ENCODE data around the gene SEC23IP.
"Not testable (repeated sequence)": the region's sequence is repeated elsewhere in the genome, so short reads cannot be mapped to it uniquely, and the experiment has no call there.

Gene SEC23IP

DNA sequence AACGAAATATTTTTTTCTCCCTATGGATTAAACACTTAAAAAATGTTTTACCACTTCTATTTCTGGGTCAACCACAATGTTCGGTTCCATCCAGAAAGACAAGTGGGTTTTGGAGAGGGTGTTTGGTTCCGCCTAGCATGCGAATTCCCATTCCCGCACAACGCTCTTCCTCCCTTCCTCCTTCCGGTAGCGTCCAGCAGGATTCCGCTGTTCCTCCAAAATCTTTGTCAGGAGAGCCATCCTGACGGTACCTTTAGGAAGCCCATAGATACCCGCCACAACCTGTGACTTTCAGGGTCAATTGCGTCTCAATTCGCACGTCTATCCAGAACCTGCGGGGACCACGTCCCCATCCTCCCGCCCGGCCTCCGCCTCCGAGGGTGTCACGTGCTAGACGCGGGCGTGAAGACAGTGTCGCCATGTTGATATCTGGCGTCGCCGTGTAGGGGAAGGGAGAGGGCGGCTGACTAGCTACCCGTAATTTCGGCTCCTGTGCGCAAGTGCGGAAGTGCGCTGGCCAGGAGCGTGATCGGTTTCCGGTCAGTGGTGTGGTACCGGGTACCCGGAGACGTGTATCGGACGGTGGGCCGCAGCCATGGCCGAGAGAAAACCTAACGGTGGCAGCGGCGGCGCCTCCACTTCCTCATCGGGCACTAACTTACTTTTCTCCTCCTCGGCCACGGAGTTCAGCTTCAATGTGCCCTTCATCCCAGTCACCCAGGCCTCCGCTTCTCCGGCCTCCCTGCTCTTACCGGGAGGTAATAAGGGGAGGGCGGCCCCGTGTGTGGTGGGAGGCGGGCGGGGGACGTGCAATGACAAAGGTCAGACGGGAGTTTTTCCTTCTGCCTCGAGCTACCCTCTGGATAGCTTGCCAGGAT is at the start of gene SEC23IP:
TSS of gene SEC23IP (plus strand) at position 543 of the 878 bp plus-strand sequence. CDS start at position 596, 53 bp downstream.
- peak; percentile 86 for DNase-seq

DNA sequence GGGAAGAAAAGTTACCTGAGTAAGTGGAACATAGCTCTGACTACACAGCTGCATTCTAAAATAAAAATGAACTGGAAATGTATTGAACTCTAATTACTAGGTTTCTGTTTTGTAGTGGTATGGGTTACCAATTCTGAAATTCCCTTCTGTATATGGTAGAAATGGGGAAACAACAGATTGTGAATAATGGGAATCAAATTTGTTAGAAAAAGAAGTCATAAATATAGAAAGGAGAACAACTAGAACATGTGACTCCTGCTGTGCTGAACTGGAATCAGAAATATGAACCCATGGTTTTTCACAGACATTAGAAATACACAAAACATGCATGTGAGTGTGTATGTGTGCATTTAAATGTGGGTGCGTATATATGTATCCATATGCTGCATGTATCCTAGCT is 46.9 kb upstream of the SEC23IP start:
- no peak for DNase-seq

DNA sequence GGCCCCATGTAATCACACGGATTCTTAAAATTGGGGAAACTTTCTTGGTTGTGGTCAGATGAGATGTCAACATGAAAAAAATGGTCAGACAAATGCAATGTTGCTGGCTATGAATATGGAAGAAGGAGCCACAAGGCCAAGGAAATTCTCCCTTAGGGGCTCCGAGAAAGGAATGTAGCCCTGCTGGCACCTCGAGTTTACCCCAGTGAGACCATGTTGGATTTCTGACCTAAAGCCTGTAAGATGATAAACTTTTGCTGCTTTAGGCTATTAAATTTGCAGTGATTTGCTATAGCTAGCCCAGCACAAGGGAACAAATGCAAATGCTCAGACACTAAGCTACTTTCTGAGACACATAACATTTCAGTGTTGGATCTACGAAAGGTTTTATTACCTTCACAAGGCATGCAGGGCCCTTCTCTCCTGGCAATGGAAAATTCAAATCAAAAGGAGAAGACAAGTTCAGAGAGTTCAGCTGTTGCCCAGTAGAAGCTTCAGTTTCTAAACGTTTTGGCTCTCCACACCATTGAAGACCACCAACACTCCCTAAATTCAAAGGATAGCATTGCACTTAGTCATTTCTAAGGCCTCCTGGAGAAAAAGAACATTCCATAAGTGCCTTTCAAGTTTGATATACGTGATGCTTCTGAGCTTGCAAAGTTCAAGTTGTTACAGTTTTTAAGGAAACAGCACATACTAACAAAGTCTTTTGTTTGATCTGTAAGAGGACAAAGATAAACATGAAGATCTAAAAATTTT is 43.3 kb upstream of the SEC23IP start:
- peak; percentile 73 for DNase-seq

DNA sequence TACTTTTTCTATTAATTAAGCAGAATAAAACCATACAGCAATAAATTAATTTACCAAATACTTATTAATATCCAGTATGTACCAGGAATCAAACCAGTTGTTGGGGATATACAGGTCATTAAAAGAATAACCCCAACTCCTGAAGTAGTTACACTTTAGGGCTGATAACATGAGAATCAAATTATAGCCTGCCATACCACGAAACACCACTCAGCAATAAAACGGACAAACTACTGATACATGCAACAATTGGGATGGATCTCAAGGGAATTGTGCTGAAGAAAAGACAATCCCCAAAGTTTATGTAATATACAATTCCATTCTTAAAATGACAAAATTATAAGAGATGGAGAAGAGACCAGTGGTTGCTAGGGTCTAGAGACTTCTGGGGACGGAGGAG is 42.6 kb upstream of the SEC23IP start:
- DNase-seq = no peak

DNA sequence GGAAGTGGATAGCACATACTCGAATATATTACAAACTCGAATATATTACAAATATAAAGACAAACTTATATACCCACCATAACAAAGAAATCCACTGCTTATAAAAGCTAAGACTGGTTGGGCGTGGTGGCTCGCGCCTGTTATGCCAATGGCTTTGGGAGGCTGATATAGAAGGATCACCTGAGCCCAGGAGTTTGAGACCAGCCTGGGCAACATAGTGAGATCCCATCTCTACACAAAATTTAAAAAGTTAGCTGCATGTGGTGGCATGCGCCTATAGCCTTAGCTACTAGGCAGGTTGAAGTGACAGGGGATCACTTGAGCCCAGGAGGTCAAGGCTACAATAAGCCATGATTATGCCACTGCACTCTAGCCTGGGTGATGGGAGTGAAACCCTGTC is 40.3 kb upstream of the SEC23IP start:
- DNase-seq = no peak

DNA sequence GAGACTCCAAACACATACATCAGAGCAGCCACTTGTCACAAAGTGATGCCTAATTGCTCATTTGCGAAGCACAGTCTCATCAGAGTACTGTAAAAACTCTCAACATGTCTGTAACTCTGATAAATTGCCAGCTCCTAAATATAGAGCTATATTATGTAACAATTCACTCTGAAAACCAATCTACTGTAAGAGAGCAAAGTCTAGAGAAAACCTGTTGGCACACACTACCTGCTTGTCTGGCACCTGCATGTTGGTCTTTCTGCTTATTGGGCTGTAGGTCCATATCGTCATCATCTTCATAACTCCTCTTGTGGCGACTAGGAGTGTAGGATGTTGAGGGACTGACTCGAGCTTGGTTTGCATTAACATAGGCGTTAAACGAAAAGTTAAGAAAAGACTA is 39.7 kb upstream of the SEC23IP start:
- DNase-seq = no peak

DNA sequence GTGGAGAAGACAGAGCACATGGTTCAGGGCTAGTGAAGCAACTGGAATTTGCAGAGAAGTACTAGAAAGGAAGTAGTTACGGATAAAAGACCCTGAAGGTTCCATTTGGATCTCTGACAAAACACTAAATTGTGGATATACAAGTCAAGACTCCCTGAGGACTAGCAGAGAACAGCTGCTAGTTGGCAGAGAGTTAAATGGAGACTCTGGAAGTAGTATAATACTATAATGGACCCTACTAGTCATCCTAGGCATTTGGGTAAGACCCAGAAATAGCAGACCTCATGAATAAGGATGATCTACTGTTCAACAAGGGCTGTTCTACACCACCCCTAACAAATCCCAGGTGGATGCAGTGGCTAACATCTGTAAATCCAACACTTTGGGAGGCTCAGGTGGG is 39.0 kb upstream of the SEC23IP start:
- no peak for DNase-seq

DNA sequence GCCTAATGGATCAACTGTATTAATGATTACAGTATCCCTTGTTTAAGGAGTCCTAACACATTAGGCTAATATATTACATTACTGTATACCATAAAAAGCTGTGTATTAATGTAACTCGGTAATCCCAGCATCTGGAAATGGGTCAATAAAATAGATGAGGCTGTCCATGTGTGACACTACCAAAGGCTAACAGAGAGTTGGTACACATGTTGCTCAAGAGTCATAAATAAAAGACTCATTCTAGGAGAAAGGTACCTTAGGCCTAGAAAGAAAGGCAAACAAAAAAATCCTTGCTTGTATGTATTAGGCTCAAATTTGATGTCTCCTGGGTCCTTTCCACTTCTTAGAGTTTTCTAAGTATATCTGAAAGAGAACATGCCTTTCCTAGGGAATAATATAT is 34.5 kb upstream of the SEC23IP start:
- no peak for DNase-seq

DNA sequence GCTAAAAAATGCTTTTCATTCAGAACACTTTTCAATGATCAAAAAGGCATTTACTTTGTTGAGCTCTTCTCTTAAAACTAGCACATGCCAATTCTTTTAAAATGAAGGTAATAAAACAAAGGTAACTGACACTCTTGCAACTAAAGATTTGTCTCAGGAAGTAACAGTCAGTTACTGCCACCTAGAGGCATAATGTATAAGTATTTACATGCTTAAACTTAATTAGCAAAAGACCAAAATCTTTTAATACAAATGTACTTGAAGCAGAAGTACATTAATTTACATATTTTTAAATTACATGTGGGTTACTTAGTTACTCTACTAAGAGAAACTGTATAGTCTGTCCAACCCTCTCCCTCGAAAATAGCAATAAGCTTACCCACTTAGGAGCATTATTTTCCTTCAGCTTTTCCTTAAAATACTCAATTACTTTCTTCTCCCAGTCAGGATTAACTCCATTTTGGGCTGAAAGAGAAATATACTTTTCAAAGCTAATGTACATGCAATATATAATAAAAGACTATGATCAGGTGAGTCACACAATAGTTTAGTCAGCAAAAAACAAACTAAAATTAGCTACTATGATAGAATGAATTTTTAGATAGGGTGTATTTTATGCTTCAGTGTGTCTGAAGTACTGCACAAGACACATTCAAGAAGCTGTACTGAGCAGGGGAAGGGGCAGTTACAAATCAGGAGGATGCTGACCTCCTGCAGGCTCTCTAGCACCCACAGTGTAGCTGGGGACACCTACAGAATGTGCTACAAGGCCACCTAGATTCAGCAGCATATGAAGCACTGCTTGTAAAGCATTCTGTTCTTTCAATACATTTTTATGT is 32.9 kb upstream of the SEC23IP start:
- DNase-seq = peak; percentile 20

DNA sequence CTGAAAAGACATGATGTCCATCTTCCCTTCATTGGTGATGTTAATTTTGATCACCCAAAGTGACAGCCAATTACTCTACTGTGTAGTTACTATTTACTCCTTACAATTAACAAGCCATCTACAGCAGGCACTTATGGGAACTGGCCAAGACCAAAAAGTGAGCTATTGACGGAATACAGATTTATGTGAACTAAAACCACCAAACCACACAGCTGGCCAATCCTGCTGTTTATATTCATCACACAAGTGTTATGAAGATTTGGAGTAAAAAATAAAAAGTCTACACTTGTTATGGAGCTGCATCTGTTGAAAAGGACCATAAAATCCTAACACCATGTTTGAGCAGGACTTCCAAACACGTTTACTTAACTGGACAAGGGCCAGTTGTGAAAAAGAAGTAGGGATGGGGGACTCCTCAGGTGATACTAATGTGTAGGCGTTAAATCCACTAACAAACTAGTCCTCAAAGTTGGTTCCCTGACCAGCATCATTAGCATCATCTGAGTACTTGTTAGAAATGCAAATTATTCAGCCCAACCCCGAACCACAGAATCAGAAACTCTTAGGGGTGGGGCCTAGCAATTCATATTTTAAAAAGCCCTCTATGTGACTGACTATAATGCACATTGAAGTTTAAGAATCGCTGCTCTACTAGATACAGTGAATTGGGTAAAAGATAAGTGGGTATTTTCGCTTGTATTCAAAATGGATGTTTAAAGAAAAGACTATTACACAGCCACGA is 31.5 kb upstream of the SEC23IP start:
- DNase-seq = no peak

DNA sequence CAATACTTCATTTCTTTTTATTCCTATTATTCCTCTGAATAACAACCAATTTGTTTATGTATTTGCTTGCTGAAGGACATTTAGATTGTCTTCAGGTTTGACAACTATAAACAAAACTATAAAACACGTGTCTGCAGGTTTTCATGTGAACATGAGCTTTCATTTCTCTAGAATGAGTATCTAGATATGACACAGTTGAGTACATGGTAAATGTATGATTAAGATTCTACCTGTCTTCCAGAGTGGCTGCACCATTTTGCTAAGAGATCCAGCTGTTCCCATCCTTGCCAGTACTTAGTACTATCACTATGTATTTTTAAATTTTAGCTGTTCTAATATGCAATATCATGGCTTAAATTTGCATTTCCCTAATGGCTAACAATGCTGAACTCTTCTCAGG is 30.0 kb upstream of the SEC23IP start:
- no peak for DNase-seq

DNA sequence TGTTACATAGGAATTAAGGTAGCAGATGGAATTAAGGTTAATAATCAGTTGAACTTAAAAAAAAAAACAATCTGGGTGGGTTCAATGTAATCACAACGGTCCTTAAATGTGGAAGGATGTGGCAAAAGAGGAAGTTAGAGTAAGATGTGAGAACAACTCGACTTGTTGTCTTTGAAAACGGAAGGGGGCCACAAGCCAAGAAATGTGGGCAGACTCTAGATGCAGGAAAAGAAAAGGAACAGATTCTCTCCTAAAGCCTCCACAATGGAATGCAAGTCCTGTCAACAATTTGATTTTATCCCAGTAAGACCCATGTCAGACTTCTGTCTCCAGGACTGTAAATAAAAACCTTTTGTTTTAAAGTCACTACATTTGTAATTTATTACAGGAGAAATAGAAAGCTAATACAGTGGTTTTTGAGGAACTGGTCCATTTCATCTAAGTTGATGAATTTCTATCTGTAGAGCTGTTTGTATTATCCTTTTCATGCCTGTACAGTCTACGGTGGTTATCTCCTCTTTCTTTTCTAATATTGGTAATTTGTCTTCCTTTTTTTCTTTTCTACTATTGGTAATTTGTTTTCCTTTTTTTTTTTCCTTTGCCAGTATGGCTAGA is 28.5 kb upstream of the SEC23IP start:
- no peak for DNase-seq

DNA sequence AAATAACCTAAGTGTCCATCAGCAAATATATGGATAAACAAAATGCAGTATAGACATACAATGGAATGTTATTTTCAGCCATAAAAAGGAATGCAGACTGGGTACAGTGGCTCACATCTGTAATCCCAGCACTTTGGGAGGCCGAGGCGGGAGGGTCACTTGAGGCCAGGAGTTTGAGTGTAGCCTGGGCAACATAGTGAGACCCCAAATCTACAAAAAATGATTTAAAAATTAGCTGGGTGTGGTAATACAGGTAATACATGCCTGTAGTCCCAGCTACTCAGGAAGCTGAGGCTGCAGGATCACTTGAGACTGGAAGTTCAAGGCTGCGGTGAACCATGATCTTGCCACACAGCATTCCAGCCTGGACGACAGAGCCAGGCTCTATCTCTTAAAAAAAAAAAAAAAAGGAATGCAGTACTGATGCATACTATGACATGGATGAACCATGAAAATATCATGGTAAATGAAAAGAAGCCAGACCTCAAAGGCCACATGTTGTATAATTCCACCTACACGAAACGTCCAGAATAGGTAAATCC is 26.8 kb upstream of the SEC23IP start:
- no peak for DNase-seq

DNA sequence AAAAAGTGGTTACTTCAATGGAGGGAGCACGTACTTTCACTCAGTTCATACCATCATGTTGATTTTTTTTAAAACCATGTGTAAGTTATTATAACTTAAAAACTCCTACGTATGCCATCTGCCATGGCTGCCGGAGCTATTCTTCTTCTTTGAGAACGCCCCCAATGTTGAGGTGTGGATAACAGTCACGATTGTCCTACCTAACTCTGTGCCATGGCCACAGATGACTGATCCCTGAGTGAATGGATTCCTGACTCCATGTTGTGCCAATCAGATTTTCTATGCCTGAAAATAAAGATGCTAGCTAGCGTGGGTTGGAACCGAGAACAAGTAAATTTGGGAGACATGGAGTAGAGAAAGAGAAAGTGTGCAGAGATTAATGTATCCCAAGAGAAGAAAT is 25.2 kb upstream of the SEC23IP start:
- no peak for DNase-seq

DNA sequence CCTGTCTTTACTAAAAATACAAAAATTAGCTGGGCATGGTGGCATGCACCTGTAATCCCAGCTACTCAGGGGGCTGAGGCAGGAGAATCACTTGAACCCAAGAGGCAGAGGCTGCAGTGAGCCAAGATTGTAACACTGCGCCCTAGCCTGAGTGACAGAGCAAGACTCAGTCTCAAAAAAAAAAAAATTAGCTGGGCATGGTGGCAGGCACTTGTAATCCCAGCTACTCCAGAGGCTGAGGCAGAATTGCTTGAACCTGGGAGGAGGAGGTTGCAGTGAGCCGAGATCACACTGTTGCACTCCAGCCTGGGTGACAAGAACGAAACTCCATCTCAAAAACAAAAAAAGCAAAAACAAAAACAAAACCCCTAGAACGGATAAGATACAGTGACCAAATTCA is 23.1 kb upstream of the SEC23IP start:
- DNase-seq = not testable (repeated sequence)

DNA sequence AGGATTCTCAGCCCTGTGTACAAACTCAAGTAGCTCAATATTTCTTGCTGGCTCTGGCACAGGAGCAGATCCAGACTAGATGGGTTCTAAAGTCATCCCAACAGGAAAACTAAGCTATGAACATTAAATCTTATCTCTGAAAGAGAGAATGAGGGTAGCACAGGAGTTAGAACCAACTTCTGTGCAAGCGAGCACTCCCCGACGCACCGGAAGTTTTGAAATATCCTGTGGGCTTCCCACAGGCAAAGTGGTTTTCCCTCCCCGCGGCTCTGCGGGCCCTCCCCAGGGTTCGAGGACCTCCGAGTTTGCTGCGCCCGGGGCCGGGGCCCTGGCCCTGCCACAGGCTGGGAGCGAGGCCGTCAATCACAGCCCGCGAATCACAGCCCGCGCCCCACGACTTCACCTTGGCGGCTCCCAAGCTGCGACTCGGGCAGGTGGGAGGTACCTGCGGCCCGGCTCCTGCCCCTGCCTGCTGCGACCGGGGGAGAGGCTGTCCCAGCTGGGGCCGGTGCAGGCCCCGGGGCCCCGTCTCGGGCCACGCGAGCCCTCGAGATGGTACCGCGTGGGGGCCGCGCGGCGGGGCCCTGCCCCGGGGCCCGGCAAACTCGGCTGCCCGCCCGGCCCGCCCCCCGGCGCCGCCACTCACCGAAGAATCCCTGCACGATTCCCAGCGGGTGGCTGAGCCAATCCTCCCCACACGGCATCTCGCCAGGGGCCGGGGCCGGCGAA is 20.5 kb upstream of the SEC23IP start:
- peak; percentile 57 for DNase-seq

DNA sequence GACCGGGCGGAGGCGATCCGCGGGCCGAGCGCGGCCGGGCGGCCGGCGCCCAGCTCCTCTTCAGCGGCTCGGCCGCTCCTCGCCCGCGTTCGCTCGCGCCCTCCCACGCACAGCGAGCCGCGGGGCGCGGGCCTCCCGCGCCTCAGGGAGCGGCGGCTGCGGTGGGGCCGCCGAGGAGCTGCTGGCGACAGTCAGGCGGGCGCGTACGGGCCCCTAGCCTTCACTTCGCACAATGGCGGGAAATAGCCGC is 20.0 kb upstream of the SEC23IP start, which contains the start of gene MCMBP:
TSS of gene MCMBP (minus strand) at position 234 of the 250 bp plus-strand sequence. CDS start 259 bp downstream, outside the sequence.
- no peak for DNase-seq

DNA sequence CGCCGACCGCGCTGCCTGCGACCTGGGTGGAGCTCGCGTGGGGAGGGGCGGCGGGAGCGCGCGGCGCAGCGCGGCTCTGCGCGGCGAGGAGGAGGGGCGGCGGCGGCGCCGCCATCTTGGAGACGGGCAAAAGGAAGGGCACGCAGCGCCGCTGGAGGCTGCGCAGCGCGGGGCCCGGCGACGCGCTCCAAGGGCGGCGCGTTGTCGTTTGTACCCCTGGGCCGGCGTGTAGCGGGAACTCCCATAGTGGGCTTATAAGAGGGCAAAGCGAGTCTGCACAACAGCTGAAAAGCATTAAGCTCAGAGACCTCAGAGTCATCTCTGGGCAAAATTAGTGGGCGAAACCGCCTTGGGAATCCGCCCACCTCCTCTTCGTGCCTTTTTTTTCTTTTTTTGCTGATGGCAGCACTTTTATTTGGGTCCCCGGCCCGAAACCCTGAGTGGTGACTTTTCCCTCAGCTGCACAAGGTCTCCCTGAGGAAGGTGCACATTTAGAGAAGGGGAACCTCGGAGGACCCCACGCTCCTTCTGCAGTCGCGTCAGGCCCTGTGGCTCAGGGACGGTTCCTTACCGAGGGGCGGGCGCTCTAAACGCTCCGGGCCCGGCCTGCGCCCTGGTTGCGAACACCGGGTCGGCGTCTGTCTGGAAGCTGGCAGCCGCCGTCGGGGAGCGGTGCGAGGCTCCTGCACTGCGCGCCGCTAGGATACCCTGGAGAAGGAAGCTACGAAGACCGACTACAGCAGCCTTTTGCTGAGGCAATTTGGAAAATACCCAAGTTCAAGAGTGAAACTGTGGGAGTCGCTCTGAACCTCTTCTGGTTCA is 19.5 kb upstream of the SEC23IP start:
- peak; percentile 75 for DNase-seq

DNA sequence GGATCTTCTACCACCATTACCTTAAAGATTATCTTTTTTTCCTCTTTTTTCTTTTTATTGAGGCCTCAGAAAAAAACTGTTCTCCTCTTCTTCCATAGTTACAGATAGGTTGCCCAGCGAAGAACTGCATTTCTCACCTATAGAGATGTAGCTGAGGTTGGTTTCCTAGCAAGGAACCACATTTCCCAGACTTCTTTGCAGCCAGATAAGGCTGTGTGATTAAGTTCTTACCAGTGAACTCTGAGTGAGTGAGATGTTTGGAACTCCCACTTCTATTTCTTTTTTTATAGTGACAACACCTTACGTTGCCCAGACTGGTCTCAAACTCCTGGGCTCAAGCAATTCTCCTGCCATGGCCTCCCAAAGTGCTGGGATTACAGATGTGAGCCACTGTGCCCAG is 14.0 kb upstream of the SEC23IP start:
- DNase-seq = no peak

DNA sequence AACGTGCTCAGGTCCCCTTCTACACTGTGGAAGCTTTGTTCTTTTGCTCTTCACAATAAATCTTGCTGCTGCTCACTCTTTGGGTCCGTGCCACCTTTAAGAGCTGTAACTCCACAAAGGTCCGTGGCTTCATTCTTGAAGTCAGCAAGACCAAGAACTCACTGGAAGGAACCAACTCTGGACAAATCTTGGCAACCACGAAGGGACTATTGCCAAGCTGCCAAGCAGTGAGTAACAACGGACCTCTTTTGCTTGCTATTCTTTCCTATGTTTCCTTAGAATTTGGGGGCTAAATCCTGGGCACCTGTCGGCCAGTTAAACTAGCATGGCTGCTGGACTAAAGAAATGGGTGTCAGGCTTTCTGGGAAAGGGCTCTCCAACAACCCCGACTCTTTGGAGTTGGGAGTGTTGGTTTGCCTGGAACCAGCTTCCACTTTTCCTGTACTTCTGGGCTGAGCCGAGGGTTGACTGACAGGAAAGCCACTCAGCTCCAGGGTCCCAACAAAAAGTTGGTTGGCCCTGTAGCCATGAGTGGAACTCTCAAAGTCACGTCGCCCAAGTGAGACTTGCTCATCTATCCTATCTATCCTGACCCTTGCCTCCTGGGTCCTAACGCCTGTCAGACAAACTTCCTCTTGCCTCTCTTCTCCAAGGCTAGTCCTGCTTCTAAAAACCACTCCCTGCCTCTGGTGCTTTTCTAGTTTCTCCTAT is 8.5 kb upstream of the SEC23IP start:
- not testable (repeated sequence) for DNase-seq

Measured in kidney glomerular epithelial cell (primary cell).